GM12801 (cell line): Measurements from ENCODE around the gene OR2D2.

ENCODE experiments used
- TF ChIP-seq, protein P1 (sequence below): IDR thresholded peaks from one replicate; pipeline ENCODE4 v1.5.1; 2011; ENCODE audit warnings: control low read depth; ENCODE audit not compliant: insufficient read length; ENCODE audit errors: extremely low read depth

Gene OR2D2

DNA sequence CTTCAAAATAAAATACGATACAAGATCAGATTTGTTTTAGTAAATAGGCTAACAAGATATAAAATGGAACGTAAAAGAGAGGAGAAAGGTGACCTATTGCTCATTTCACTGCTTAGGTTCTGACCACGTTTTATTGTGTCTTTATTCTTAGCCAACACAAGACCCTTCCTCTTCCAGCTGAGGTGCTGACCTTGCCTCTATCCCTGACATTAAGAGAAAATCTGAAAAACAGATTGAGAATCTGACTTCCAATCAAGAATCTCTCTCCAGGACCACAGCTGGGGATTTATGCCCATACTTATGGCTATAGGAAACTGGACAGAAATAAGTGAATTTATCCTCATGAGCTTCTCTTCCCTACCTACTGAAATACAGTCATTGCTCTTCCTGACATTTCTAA, 46.9 kb downstream of the OR2D2 start, which contains the start of gene OR10A5:
Gene OR10A5 (plus strand): TSS at position 301 of the 400 bp plus-strand sequence. CDS start 0 bp downstream, at position 301.
- TF ChIP-seq, protein P1, sequence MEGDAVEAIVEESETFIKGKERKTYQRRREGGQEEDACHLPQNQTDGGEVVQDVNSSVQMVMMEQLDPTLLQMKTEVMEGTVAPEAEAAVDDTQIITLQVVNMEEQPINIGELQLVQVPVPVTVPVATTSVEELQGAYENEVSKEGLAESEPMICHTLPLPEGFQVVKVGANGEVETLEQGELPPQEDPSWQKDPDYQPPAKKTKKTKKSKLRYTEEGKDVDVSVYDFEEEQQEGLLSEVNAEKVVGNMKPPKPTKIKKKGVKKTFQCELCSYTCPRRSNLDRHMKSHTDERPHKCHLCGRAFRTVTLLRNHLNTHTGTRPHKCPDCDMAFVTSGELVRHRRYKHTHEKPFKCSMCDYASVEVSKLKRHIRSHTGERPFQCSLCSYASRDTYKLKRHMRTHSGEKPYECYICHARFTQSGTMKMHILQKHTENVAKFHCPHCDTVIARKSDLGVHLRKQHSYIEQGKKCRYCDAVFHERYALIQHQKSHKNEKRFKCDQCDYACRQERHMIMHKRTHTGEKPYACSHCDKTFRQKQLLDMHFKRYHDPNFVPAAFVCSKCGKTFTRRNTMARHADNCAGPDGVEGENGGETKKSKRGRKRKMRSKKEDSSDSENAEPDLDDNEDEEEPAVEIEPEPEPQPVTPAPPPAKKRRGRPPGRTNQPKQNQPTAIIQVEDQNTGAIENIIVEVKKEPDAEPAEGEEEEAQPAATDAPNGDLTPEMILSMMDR, result no peak

DNA sequence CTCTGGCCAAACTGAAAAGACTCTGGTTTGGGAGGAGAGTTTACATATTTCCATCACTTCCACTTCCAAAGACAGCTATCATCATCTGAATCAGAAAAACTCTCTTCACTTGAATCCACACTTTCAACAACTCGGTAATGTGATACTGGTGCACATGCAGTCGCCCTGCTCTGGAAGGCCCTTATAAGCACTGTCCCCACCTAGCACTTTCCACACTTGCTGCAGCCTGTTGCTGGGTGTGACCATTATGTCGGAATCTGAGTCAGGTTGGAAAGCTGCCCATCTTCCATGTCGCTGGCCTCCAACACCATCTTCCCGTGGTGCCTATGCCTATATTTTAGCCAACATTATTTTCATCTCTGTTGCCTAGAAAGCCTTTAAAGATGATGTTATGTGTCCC, 47.9 kb downstream of the OR2D2 start:
- TF ChIP-seq, protein P1, result no peak

DNA sequence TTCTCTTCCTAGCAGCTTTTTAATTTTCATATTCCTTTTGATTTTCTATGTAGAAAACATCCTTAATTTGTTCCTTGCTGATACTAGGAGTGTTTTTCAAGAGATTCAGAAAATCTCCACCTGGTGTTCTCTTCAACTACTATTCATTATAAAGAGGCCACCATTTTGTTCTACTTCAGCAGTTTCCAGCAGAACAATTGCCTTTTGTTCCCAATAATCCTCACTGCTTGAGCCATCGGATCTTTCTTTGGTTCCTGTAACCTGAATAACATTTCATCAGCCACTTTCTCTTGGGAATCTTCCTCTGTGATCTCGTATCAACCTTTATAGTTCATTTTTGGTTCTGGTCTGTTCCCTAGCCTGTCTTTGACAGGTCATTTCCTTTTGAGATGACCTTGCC, 48.6 kb downstream of the OR2D2 start:
- TF ChIP-seq, protein P1, result no peak

DNA sequence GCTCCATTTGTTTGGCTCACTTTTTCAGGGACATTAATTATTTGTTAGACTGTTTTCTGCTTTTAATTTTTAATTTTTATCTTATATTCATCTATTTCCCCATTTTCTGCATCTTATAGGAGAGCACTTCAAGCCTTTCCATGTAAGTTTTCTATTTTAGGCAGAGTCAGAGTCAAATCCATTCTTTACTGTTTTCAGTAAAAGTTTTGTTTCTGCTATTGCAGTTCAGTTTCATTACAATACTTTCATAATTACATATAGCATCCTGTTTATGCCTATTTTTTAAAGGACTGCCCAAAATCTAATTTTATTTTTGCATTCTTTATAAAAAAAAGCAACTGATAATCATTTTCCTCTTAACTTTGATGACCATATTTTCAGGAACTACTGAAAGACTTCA, 50.6 kb downstream of the OR2D2 start:
- TF ChIP-seq, protein P1, result no peak
